ENCODE data around the gene EZR. TPM values are rescaled to one million over a fixed set of nuclear protein-coding genes. Genes with fewer than 3 reads are reported as not detected.

Gene EZR
- total RNA-seq, 1 experiment from 2014 or later: 375 TPM

GRCh38 chr6:158729906-158730540, 89.1 kb downstream of the EZR start:
- Histone ChIP-seq H2BK120ac (ENCODE audit: low read depth, low read length, poor library complexity, severe bottlenecking) (no peak overlapping the region), H2BK20ac (ENCODE audit: low read depth, low read length, poor library complexity, severe bottlenecking) (no peak overlapping the region), H4K8ac (replicated peaks; ENCODE audit: insufficient read length, low read depth, low read length) (no peak overlapping the region), H3K23ac (ENCODE audit: insufficient read length, low read depth, low read length) (no peak overlapping the region), H2AK5ac (ENCODE audit: insufficient read length, low read length) (no peak overlapping the region), H4K5ac (ENCODE audit: insufficient read length, low read depth, low read length) (no peak overlapping the region), H2BK5ac (ENCODE audit: insufficient read length, low read length) (no peak overlapping the region), H3K4me2 (ENCODE audit: insufficient read depth, insufficient read length, low read length) (no peak overlapping the region), H3T11ph (ENCODE audit: low read length) (no peak overlapping the region), H4K91ac (ENCODE audit: insufficient read length, low read depth, low read length) (no peak overlapping the region), H3K9me3 (ENCODE audit: control insufficient read depth, low read depth, low read length) (no peaks in the 10 kb centered on the region), H3K79me1 (ENCODE audit: insufficient read depth, low read depth, low read length, poor library complexity, severe bottlenecking) (no peaks in the 10 kb centered on the region), H3K18ac (ENCODE audit: insufficient read length, low read depth, low read length) (no peak overlapping the region), H4K20me1 (ENCODE audit: control insufficient read depth, insufficient read depth, insufficient read length) (no peaks in the 10 kb centered on the region), H3K23me2 (ENCODE audit: insufficient read length, low read depth, low read length, poor library complexity, severe bottlenecking) (no peaks in the 10 kb centered on the region), H3K56ac (ENCODE audit: insufficient read length, low read depth, low read length) (no peak overlapping the region), H3K4ac (ENCODE audit: low read depth, low read length) (no peak overlapping the region), H3K27ac (ENCODE audit: insufficient read length, low read depth, low read length) (peak overlapping the region; percentile 62), H3K27me3 (ENCODE audit: insufficient read depth, low read length) (no peaks in the 10 kb centered on the region), H2AFZ (ENCODE audit: low read length) (no peak overlapping the region), H3K14ac (ENCODE audit: insufficient read depth, low read length) (no peak overlapping the region), H3K4me1 (ENCODE audit: insufficient read depth, low read length) (no peaks in the 10 kb centered on the region), H2BK15ac (ENCODE audit: low read depth, low read length) (no peak overlapping the region), H3K9ac (ENCODE audit: extremely low read depth, insufficient read length, low read length) (no peak overlapping the region), H2BK12ac (ENCODE audit: insufficient read length, low read depth, low read length) (no peak overlapping the region), H3K79me2 (ENCODE audit: insufficient read depth, low read length) (no peaks in the 10 kb centered on the region)
- peak overlapping the region; percentile 18 to 93 (median 50); a peak in 5 of 7 replicates for H3K27ac Mint-ChIP-seq
- WGBS (ENCODE audit: extremely low coverage, insufficient read length, low lambda C conversion rate): no CpG with 5 or more reads among the region's 6 CpGs
- peaks cover 0 to 12% (median 5%) of the 10 kb centered on the region in 3 experiments; a peak in 5 of 7 replicates for H3K36me3 Mint-ChIP-seq (ENCODE audit: insufficient read depth in 1 of 3, low read depth in 3 of 3)
- peak overlapping the region in 1 of 2 experiments; percentile 18; a peak in 1 of 5 replicates for H3K4me3 Mint-ChIP-seq
- TF ChIP-seq, protein P1, sequence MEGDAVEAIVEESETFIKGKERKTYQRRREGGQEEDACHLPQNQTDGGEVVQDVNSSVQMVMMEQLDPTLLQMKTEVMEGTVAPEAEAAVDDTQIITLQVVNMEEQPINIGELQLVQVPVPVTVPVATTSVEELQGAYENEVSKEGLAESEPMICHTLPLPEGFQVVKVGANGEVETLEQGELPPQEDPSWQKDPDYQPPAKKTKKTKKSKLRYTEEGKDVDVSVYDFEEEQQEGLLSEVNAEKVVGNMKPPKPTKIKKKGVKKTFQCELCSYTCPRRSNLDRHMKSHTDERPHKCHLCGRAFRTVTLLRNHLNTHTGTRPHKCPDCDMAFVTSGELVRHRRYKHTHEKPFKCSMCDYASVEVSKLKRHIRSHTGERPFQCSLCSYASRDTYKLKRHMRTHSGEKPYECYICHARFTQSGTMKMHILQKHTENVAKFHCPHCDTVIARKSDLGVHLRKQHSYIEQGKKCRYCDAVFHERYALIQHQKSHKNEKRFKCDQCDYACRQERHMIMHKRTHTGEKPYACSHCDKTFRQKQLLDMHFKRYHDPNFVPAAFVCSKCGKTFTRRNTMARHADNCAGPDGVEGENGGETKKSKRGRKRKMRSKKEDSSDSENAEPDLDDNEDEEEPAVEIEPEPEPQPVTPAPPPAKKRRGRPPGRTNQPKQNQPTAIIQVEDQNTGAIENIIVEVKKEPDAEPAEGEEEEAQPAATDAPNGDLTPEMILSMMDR (conservative IDR thresholded peaks at IDR 0.05): no peak
- peaks cover 2% of the 10 kb centered on the region; the same call in 1 of the 2 replicates for H3K27me3 Mint-ChIP-seq (ENCODE audit: low read depth)
- 0 out of 4 replicates have a peak, but pooled peaks cover 2% of the 10 kb centered on the region in 2 experiments for H3K4me1 Mint-ChIP-seq
- H3K9me3 Mint-ChIP-seq: peaks cover 8 to 14% of the 10 kb centered on the region in 2 experiments; a peak in 3 of 5 replicates
- DNase-seq: no peak
